ENCODE results near the gene ZNF200.

ZNF200 gene, protein sequence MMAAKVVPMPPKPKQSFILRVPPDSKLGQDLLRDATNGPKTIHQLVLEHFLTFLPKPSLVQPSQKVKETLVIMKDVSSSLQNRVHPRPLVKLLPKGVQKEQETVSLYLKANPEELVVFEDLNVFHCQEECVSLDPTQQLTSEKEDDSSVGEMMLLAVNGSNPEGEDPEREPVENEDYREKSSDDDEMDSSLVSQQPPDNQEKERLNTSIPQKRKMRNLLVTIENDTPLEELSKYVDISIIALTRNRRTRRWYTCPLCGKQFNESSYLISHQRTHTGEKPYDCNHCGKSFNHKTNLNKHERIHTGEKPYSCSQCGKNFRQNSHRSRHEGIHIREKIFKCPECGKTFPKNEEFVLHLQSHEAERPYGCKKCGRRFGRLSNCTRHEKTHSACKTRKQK

DNA sequence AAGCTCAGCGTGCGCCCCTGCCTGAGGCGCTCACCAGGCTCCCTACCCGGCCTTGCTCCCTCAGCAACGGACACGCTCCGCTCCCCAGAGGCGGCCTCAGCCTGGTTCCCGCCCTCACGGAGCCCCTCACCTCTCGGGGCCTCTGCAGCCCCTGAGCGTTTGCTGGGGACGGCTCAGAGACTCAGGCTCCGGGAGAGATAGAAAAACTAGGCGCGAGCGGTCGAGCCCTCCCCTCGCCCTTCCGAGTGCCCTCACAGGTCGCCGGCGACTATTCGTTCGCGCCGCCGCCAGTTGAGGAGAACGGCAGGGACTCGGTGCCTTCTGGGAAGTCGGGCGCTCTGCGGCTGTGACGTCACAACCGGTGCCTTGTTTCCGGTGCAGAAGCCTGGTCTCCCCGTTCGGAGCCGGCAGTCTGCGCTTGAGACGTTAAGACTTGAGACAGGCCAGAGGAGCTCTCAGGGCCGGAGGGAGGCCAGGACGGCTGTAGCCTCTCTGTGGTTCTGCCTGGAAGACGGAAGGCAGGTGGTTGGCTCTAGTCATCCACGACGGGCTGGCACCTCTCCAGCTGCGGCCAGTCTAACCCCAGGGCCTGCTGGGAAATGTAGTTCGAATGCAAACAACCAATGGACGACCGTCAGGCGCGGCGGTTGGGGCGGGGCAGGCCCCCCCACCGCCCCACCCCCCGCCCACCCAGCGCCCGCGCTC lies at the start of gene ZNF200:
Gene ZNF200, minus strand, starts transcription at position 302 of the 705 bp plus-strand sequence. CDS start 1,403 bp downstream, outside the sequence.
- H3K4me3 ChIP-seq (ENCODE audit: low read depth, low read length) = peak within 1 kb of the TSS; percentile 97
- peak within 1 kb of the TSS; percentile 97 for H3K27ac ChIP-seq
- TF ChIP-seq, protein P1, sequence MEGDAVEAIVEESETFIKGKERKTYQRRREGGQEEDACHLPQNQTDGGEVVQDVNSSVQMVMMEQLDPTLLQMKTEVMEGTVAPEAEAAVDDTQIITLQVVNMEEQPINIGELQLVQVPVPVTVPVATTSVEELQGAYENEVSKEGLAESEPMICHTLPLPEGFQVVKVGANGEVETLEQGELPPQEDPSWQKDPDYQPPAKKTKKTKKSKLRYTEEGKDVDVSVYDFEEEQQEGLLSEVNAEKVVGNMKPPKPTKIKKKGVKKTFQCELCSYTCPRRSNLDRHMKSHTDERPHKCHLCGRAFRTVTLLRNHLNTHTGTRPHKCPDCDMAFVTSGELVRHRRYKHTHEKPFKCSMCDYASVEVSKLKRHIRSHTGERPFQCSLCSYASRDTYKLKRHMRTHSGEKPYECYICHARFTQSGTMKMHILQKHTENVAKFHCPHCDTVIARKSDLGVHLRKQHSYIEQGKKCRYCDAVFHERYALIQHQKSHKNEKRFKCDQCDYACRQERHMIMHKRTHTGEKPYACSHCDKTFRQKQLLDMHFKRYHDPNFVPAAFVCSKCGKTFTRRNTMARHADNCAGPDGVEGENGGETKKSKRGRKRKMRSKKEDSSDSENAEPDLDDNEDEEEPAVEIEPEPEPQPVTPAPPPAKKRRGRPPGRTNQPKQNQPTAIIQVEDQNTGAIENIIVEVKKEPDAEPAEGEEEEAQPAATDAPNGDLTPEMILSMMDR (IDR thresholded peaks at IDR 0.05; ENCODE audit: low read depth, low read length) = no peak
- no peaks in the 10 kb centered on the region for H3K27me3 ChIP-seq (ENCODE audit: insufficient read depth, low read depth, severe bottlenecking)
- DNase-seq = peak; percentile 95
- H3K36me3 ChIP-seq = peaks cover 36% of the 10 kb centered on the region
- peaks cover 4% of the 10 kb centered on the region for H3K9me3 ChIP-seq (ENCODE audit: severe bottlenecking)

DNA sequence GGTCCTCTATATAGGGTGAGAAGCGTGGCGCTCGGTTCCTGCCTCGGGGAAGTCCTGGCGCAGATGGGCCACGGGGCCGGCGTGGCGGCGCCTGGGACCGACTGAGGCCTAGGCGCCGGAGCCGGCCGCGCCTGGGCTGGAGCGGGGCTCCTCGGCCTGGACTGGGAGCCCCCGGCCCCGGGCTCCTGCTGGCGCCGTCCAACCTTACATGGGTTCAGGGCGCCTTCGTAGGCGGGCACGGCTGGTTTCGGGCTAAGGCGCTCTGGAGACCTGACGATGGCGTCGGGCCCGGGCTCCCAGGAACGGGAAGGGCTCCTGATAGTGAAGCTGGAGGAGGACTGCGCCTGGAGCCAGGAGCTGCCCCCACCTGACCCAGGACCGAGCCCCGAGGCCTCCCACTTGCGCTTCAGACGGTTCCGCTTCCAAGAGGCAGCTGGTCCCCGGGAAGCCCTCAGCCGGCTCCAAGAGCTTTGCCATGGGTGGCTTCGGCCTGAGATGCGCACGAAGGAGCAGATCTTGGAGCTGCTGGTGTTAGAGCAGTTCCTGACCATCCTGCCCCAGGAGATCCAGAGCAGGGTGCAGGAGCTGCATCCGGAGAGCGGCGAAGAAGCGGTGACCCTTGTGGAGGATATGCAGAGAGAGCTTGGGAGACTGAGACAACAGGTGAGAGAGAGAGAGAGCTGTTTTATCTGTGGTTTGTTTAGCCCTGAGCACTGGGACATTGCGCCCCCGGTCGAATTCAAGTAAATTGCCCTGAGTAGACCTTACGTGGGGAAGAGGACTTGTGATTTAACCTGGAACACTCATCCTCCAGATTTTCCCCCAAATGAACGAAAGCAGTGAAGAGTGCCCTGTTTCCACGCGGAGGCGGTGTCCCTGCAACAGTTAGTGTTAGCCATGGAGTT lies 48.8 kb upstream of the ZNF200 start:
- Histone ChIP-seq H3K27ac (peak overlapping the region; percentile 96), H3K9me3 (ENCODE audit: severe bottlenecking) (no peaks in the 10 kb centered on the region), H3K36me3 (peaks cover 45% of the 10 kb centered on the region), H3K4me3 (ENCODE audit: low read depth, low read length) (peak overlapping the region; percentile 75), H3K27me3 (ENCODE audit: insufficient read depth, low read depth, severe bottlenecking) (no peaks in the 10 kb centered on the region)
- DNase-seq = no peak
- TF ChIP-seq, protein P1 (IDR thresholded peaks at IDR 0.05; ENCODE audit: low read depth, low read length) = no peak

DNA sequence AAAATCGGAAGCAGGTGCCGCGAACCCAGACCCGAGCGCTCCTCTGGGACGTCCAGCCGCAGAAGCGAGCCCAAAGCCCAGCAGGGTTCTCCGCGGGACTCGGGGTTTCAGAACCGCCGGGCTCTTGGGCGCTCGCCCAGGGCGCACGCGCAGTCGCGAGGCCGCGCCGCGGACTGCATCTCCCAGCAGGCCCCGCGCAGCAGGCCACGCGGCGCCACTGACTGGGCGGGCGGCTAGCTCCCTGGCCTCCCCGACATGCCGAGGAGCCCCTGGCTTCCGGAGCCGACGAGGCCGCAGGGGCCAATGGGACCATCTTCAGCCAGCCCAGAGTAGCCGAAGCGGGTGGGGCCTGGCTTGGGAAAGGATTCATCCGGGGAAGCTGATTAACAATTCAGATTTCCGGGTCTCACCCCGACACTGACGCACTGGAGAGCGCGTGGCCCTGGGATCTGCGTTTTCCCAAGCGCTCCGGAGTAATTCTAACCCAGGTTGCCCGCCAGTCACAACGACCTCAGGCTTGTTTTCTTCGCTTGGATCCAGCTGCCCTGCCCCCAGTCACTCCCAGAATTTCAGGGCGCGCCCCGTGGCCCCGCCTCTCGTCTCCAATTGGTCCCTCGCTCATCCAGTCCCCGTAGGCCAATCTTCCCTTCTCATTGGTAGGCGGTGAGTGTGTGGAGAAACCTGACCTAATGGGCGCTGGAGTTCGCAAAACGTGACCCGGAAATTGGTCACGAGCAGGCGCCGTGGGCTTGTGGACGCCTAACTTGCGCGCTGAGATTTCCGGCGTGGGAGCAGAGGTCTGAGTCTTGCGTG lies 48.0 kb upstream of the ZNF200 start, which contains the start of gene ZNF263:
Gene ZNF263, plus strand, starts transcription at position 762 of the 813 bp plus-strand sequence. CDS start 328 bp downstream, outside the sequence.
- peak; percentile 96 for DNase-seq
- TF ChIP-seq, protein P1 (IDR thresholded peaks at IDR 0.05; ENCODE audit: low read depth, low read length) = no peak
- Histone ChIP-seq H3K36me3 (peaks cover 37% of the 10 kb centered on the region), H3K4me3 (ENCODE audit: low read depth, low read length) (peak within 1 kb of the TSS; percentile 75), H3K27ac (peak within 1 kb of the TSS; percentile 96), H3K9me3 (ENCODE audit: severe bottlenecking) (no peaks in the 10 kb centered on the region), H3K27me3 (ENCODE audit: insufficient read depth, low read depth, severe bottlenecking) (no peaks in the 10 kb centered on the region)

DNA sequence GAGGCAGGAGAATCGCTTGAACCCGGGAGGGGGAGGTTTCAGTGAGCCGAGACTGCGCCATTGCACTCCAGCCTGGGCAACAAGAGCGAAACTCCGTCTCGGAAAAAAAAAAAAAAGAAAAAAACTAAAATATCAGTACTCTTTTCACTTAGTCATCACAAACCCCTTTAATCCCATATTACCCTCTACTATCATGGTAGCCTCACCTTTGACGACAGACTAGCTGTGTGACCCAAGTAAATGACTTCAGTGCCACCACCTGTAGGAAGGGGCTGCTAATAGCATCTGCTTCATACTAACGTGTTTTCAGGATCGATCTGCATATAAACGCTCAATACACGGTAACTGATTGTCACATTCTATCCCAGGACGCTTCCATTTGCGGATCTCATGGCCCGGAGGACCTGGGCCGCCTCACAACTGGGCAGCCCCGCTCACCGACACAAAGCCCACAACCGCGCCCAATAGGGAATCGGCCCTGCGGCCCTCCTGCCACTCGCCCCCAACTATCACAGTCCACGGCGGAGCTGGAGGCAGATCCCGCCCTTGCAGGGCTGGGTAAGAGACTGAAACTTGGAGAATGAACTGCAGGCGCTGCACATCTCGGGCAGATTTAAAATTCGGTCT lies 47.3 kb upstream of the ZNF200 start:
- Histone ChIP-seq H3K36me3 (peaks cover 32% of the 10 kb centered on the region), H3K27ac (peak overlapping the region; percentile 96), H3K27me3 (ENCODE audit: insufficient read depth, low read depth, severe bottlenecking) (no peaks in the 10 kb centered on the region), H3K9me3 (ENCODE audit: severe bottlenecking) (no peaks in the 10 kb centered on the region), H3K4me3 (ENCODE audit: low read depth, low read length) (peak overlapping the region; percentile 75)
- DNase-seq = peak; percentile 84
- TF ChIP-seq, protein P1 (IDR thresholded peaks at IDR 0.05; ENCODE audit: low read depth, low read length) = no peak
